ENCODE data around the gene INSRR. TPM values are rescaled to one million over a fixed set of nuclear protein-coding genes. Genes with fewer than 3 reads are reported as not detected.

Gene INSRR
- total RNA-seq, 1 donor from 2014 or later = 0.07 TPM

GRCh38 chr1:156840186-156840897 is 18.6 kb downstream of the INSRR start:
- no peak for TF ChIP-seq CTCF (conservative IDR thresholded peaks at IDR 0.05)
- H3K4me3 Mint-ChIP-seq = no peak overlapping the region
- no peaks in the 10 kb centered on the region for H3K36me3 Mint-ChIP-seq (ENCODE audit: low read depth)
- H3K4me1 Mint-ChIP-seq = peaks cover 6% of the 10 kb centered on the region
- H3K9me3 Mint-ChIP-seq = peaks cover 6% of the 10 kb centered on the region
- no peak overlapping the region for H3K27ac Mint-ChIP-seq (ENCODE audit: unreplicated experiment)
- no peak for DNase-seq (ENCODE audit: low read depth, low spot score)
- peaks cover 72% of the 10 kb centered on the region for H3K27me3 Mint-ChIP-seq (ENCODE audit: low read depth)

- DNase-seq (ENCODE audit: low read depth, low spot score) = no peak
- TF ChIP-seq CTCF (conservative IDR thresholded peaks at IDR 0.05) = no peak
- H3K4me3 Mint-ChIP-seq = no peak overlapping the region
- peaks cover 6% of the 10 kb centered on the region for H3K4me1 Mint-ChIP-seq
- no peaks in the 10 kb centered on the region for H3K36me3 Mint-ChIP-seq (ENCODE audit: low read depth)
- peaks cover 72% of the 10 kb centered on the region for H3K27me3 Mint-ChIP-seq (ENCODE audit: low read depth)
- peaks cover 6% of the 10 kb centered on the region for H3K9me3 Mint-ChIP-seq
- no peak overlapping the region for H3K27ac Mint-ChIP-seq (ENCODE audit: unreplicated experiment)
Measured at GRCh38 chr1:156839426-156840109, 19.3 kb downstream of the INSRR start.

- peaks cover 6% of the 10 kb centered on the region for H3K4me1 Mint-ChIP-seq
- TF ChIP-seq CTCF (conservative IDR thresholded peaks at IDR 0.05) = peak; percentile 82
- peaks cover 72% of the 10 kb centered on the region for H3K27me3 Mint-ChIP-seq (ENCODE audit: low read depth)
- H3K4me3 Mint-ChIP-seq = no peak overlapping the region
- no peak overlapping the region for H3K27ac Mint-ChIP-seq (ENCODE audit: unreplicated experiment)
- no peaks in the 10 kb centered on the region for H3K36me3 Mint-ChIP-seq (ENCODE audit: low read depth)
- DNase-seq (ENCODE audit: low read depth, low spot score) = peak; percentile 57
- peaks cover 6% of the 10 kb centered on the region for H3K9me3 Mint-ChIP-seq
Measured at GRCh38 chr1:156838972-156839371, 19.9 kb downstream of the INSRR start.

GRCh38 chr1:156836892-156837291 is 22.0 kb downstream of the INSRR start:
- H3K36me3 Mint-ChIP-seq (ENCODE audit: low read depth) = no peaks in the 10 kb centered on the region
- H3K4me3 Mint-ChIP-seq = no peak overlapping the region
- peaks cover 70% of the 10 kb centered on the region for H3K27me3 Mint-ChIP-seq (ENCODE audit: low read depth)
- no peak for TF ChIP-seq CTCF (conservative IDR thresholded peaks at IDR 0.05)
- H3K27ac Mint-ChIP-seq (ENCODE audit: unreplicated experiment) = no peak overlapping the region
- peaks cover 6% of the 10 kb centered on the region for H3K4me1 Mint-ChIP-seq
- H3K9me3 Mint-ChIP-seq = no peaks in the 10 kb centered on the region
- DNase-seq (ENCODE audit: low read depth, low spot score) = no peak

- Mint-ChIP-seq H3K9me3 (no peaks in the 10 kb centered on the region), H3K27ac (ENCODE audit: unreplicated experiment) (no peak overlapping the region), H3K4me3 (no peak overlapping the region), H3K4me1 (peaks cover 6% of the 10 kb centered on the region), H3K36me3 (ENCODE audit: low read depth) (no peaks in the 10 kb centered on the region), H3K27me3 (ENCODE audit: low read depth) (peaks cover 78% of the 10 kb centered on the region)
- no peak for TF ChIP-seq CTCF (conservative IDR thresholded peaks at IDR 0.05)
- no peak for DNase-seq (ENCODE audit: low read depth, low spot score)
Measured at GRCh38 chr1:156836041-156836654, 22.8 kb downstream of the INSRR start.

All from neural crest cell (in vitro differentiated cells).